B cell (primary cell): ENCODE results near the gene SH3BGRL3. TPM values are rescaled to one million over a fixed set of nuclear protein-coding genes. Genes with fewer than 3 reads are reported as not detected.

Experiments used
- ATAC-seq: fragments of 200-7000 bp; cut with Tn5 transposase; one replicate; pipeline ENCODE4 v1.10.0; 2021; ENCODE audit warnings: low read depth, mild to moderate bottlenecking, moderate number of reproducible peaks, moderate library complexity
- CTCF ChIA-PET: fragments of 350-600 bp; sonication (Branson Sonifier 250); formaldehyde crosslinking; loops from one replicate; lab custom pipeline; 2021; ENCODE audit warnings: antibody characterized with exemption, inconsistent platforms; lab: Charles Lee
- POLR2A ChIA-PET: fragments of 350-600 bp; sonication (Branson Sonifier 250); formaldehyde crosslinking; loops from one replicate; lab custom pipeline; 2021; ENCODE audit warnings: antibody characterized with exemption; lab: Charles Lee
- DNase-seq: peaks from one replicate; pipeline ENCODE4 v3.0.0; 2013
- H2AFZ ChIP-seq: 2 replicates; pipeline ENCODE4 v1.6.1; 2012; ENCODE audit warnings: mild to moderate bottlenecking, low read depth, low read length; ENCODE audit not compliant: insufficient read depth, poor library complexity, severe bottlenecking
- H3K27ac ChIP-seq, 2 donors: 1 replicate in 1 of 2; 2 replicates in 1 of 2; pipeline ENCODE4 v1.5.1; 2012 to 2013; ENCODE audit warnings: low read length in 2 of 2, mild to moderate bottlenecking in 2 of 2, moderate library complexity in 1 of 2
- H3K27me3 ChIP-seq, 4 experiments: fragments of 200-600 bp in 1 of 4; sonication (generic) in 1 of 4; replicated peaks in 1 of 4; 1 replicate in 2 of 4; 2 replicates in 2 of 4; pipeline versions ENCODE4 v1.6.1 to v1.7.0; 2013 to 2016; ENCODE audit warnings: low read length in 3 of 4, mild to moderate bottlenecking in 2 of 4, mixed read lengths in 1 of 4, moderate library complexity in 1 of 4; ENCODE audit not compliant: insufficient read depth in 4 of 4, control insufficient read depth in 3 of 4; ENCODE audit errors: control extremely low read depth in 1 of 4
- H3K36me3 ChIP-seq, 2 experiments: replicated peaks in 1 of 2; 1 replicate in 1 of 2; 2 replicates in 1 of 2; pipeline versions ENCODE4 v1.6.1 to v1.7.1; 2013; ENCODE audit warnings: low read length in 1 of 2; ENCODE audit not compliant: insufficient read depth in 2 of 2, control insufficient read depth in 1 of 2; ENCODE audit errors: control extremely low read depth in 1 of 2, extremely low read depth in 1 of 2
- H3K4me1 ChIP-seq, 2 donors: fragments of 200-600 bp in 1 of 2; sonication (generic) in 1 of 2; 1 replicate in 1 of 2; 2 replicates in 1 of 2; pipeline versions ENCODE4 v1.5.1 to v1.6.1; 2013 to 2017; ENCODE audit warnings: low read length in 2 of 2; ENCODE audit not compliant: control insufficient read depth in 2 of 2, insufficient read depth in 2 of 2
- H3K4me2 ChIP-seq: replicated peaks from 2 replicates; pipeline ENCODE3; 2012; ENCODE audit warnings: mild to moderate bottlenecking, low read depth, low read length; ENCODE audit not compliant: poor library complexity, severe bottlenecking
- H3K4me3 ChIP-seq, 5 experiments: fragments of 200-600 bp in 1 of 5; sonication (generic) in 1 of 5; 1 replicate in 3 of 5; 2 replicates in 2 of 5; pipeline versions ENCODE4 v1.5.1 to v1.7.0; 2011 to 2016; ENCODE audit warnings: low read length in 4 of 5, mild to moderate bottlenecking in 4 of 5, low read depth in 2 of 5, control low read depth in 1 of 5, moderate library complexity in 1 of 5; ENCODE audit not compliant: insufficient read depth in 1 of 5; ENCODE audit errors: control extremely low read depth in 1 of 5, extremely low read depth in 1 of 5
- H3K79me2 ChIP-seq: fragments of 200-600 bp; sonication (generic); one replicate; pipeline ENCODE4 v1.6.0; 2016; ENCODE audit warnings: low read length; ENCODE audit not compliant: control insufficient read depth, insufficient read depth
- H3K9ac ChIP-seq: fragments of 200-600 bp; sonication (generic); 2 replicates; pipeline ENCODE4 v1.6.1; 2017; ENCODE audit warnings: mild to moderate bottlenecking, low read length, moderate library complexity
- H3K9me3 ChIP-seq, 3 donors: one replicate each; pipeline versions ENCODE4 v1.6.1 to v1.7.1; 2013; ENCODE audit warnings: low read length in 2 of 3; ENCODE audit not compliant: control insufficient read depth in 2 of 3, insufficient read depth in 1 of 3; ENCODE audit errors: control extremely low read depth in 1 of 3
- H4K20me1 ChIP-seq: 2 replicates; pipeline ENCODE4 v1.6.0; 2012; ENCODE audit warnings: mild to moderate bottlenecking, low read length; ENCODE audit not compliant: insufficient read depth, control insufficient read depth, poor library complexity, severe bottlenecking
- H3K27ac Mint-ChIP-seq: one replicate; pipeline ENCODE4 v1.8.0; 2021; ENCODE audit warnings: mixed read lengths
- H3K27me3 Mint-ChIP-seq: one replicate; pipeline ENCODE4 v1.8.0; 2021; ENCODE audit warnings: mixed read lengths
- H3K4me1 Mint-ChIP-seq: one replicate; pipeline ENCODE4 v1.8.0; 2021; ENCODE audit warnings: mixed read lengths
- H3K4me3 Mint-ChIP-seq: one replicate; pipeline ENCODE4 v1.8.0; 2021; ENCODE audit warnings: mixed read lengths
- H3K9me3 Mint-ChIP-seq: one replicate; pipeline ENCODE4 v1.8.0; 2022; ENCODE audit warnings: mixed read lengths; ENCODE audit not compliant: insufficient read depth
- EZH2 ChIP-seq: IDR thresholded peaks from 2 replicates; pipeline ENCODE4 v1.6.1; 2012; ENCODE audit warnings: borderline replicate concordance, low read depth, mild to moderate bottlenecking, moderate library complexity, low read length; ENCODE audit not compliant: insufficient read depth, poor library complexity, severe bottlenecking
- WGBS: methylation state at CpG from one replicate; pipeline ENCODE4 v1.1.5; 2013; ENCODE audit warnings: missing lambda C conversion rate; ENCODE audit not compliant: insufficient coverage; 5-methylcytosine and 5-hydroxymethylcytosine counted together
- intact Hi-C: fragments of 100-400 bp; cut with micrococcal nuclease; formaldehyde crosslinking; loops from one replicate; pipeline ENCODE4 v1.10.0; 2022
- polyA plus RNA-seq: library from polyadenylated mRNA; depleted of rRNA; stranded (reverse); fragments of >200 nt; gene quantifications from 2 replicates; pipeline ENCODE4 v1.2.3, GENCODE V29; 2012
- total RNA-seq, 2 donors: library from RNA; stranded (reverse); fragments of 120-200 nt in 1 of 2; gene quantifications; 1 replicate in 1 of 2; 2 replicates in 1 of 2; pipeline versions ENCODE4 v1.2.3 to v1.2.4, GENCODE V29; 2013 to 2022
- TF ChIP-seq, protein P1 (sequence below): fragments of 200-600 bp; IDR thresholded peaks from one replicate; pipeline ENCODE4 v1.8.0; 2022; ENCODE audit warnings: antibody characterized with exemption, mild to moderate bottlenecking

Gene SH3BGRL3
- total and polyA plus RNA-seq, 2 donors (not counting 1 experiment from before 2014, with no cell fraction given), result 150 to 232 TPM

DNA sequence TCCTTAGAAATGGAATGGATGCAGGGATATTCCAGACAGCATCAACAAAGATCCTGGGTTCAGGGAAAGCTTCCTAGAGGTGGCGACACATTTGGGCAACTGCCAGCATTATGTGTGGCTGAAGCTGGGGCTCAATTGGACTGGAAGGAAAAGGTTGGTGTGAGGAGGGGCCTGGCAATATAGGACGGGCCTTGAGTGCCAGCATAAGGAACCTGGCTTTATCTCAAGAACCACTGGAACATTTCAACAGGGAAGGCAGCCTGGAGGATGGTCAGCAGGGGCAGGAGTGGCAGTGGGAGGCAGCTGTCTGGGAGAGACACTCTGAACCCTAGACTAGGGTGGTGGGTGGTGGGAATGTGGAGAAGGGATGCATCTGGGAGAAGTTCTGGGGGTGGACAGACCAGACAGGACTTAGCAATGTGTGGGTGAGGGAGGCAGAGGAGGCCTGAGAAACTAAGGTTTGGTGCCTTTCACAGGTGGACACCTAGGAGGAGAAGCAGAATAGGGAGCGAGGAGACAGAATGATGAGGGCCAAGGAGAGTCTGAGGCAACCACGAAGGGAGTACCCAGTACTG, 3.5 kb downstream of the SH3BGRL3 start:
- Histone ChIP-seq H3K36me3 (peaks cover 2 to 19% of the 10 kb centered on the region in 2 experiments), H3K4me2 (peak overlapping the region; percentile 27), H3K27me3 (no peaks in the 10 kb centered on the region), H3K9me3 (no peaks in the 10 kb centered on the region), H4K20me1 (peaks cover 22% of the 10 kb centered on the region), H3K27ac (peak overlapping the region; percentile 93 to 96), H3K4me3 (no peak overlapping the region), H3K79me2 (peaks cover 45% of the 10 kb centered on the region), H2AFZ (no peak overlapping the region), H3K4me1 (peaks cover 75 to 88% of the 10 kb centered on the region in 2 donors), H3K9ac (no peak overlapping the region)
- WGBS, result 95% methylated on average over 4 of the region's 4 CpGs
- intact Hi-C loops, result loop anchor here (10.0 kb wide), 1 partner anchor 1891 kb away; the partner anchor contains the start of gene PTAFR
- TF ChIP-seq EZH2, result no peak
- TF ChIP-seq, protein P1, sequence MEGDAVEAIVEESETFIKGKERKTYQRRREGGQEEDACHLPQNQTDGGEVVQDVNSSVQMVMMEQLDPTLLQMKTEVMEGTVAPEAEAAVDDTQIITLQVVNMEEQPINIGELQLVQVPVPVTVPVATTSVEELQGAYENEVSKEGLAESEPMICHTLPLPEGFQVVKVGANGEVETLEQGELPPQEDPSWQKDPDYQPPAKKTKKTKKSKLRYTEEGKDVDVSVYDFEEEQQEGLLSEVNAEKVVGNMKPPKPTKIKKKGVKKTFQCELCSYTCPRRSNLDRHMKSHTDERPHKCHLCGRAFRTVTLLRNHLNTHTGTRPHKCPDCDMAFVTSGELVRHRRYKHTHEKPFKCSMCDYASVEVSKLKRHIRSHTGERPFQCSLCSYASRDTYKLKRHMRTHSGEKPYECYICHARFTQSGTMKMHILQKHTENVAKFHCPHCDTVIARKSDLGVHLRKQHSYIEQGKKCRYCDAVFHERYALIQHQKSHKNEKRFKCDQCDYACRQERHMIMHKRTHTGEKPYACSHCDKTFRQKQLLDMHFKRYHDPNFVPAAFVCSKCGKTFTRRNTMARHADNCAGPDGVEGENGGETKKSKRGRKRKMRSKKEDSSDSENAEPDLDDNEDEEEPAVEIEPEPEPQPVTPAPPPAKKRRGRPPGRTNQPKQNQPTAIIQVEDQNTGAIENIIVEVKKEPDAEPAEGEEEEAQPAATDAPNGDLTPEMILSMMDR, result no peak
- ATAC-seq (no peak), DNase-seq (no peak)
- POLR2A ChIA-PET, result interaction anchor here (3.3 to 21.9 kb wide), 2 partner anchors 7 to 34 kb away, joined by 17 to 1239 read pairs; partner anchors contain the start of gene CD52
- Mint-ChIP-seq H3K4me3 (peak overlapping the region; percentile 87), H3K27me3 (no peaks in the 10 kb centered on the region), H3K4me1 (peaks cover 86% of the 10 kb centered on the region), H3K27ac (peak overlapping the region; percentile 97), H3K9me3 (no peaks in the 10 kb centered on the region)
- CTCF ChIA-PET, result interaction anchor here (1.9 to 26.4 kb wide), 4 partner anchors 36 to 149 kb away, joined by 5 to 1400 read pairs (median 48); partner anchors contain the start of genes CD52, DHDDS and UBXN11
